GM21423 (cell line): ENCODE data around the gene S100A2.
A peak's percentile ranks its signal among the peaks of the same experiment; 100 is the strongest.

Source experiments
- ATAC-seq: cut with Tn5 transposase; IDR thresholded peaks from one replicate; pipeline ENCODE4 v1.9.1; 2021; ENCODE audit warnings: mild to moderate bottlenecking, moderate library complexity; ENCODE audit not compliant: unreplicated experiment

Gene S100A2

DNA sequence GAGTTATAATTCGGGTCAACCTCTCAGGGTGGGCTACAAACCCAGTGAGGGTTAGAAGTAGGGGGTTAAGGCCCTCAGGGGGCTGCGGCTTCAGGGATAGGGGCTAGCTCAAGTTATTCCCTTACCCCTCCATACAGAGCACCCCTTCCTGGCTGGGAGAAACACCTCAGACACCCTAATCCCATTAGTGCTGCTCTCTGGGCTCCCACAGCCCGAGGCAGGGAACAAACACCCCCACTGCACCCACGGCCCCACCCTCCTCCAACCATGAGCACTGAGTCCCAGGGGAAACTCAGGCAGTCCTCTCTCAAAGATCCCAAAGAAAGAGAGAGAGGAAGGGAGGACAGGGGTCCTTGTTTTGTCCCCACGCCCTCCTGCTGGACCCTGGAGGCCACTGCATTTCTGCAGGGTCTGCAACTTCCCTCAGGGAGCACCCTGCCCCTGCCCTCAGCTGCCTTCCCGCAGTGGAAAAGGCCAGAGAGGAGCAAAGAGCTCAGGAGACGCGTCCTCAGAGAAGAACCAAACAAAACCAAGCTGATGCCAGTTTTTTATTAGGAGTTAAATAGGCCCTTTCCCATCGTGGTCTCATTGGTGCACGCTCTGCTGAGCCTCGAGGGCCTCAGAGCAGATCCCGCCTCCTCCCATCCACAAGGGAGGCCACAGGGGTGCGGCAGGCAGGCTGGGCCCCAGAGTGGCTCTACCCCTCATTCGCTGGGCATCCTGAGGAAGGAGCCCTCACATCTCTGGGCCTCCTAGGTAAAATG, 18.7 kb downstream of the S100A2 start:
- no peak for ATAC-seq

DNA sequence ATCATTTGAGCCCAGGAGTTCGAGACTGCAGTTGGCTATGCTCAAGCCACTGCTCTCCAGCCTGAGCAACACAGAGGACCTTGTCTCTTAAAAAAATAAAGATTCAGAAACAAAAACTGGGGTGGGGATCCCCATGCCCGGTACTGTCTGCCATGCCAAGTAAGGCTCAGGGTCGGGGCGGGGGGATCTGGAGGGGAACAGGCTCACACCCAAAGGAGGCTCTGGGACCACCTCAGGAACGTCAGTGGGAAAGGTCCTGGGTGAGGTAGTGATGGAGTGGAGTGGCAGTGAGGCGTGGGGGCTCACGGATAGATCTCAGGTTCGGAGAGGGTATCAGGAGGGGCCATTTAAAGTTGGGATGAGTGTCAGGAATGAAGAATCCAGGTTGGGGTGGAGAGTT, 19.3 kb downstream of the S100A2 start:
- ATAC-seq = no peak

- peak; percentile 53 for ATAC-seq
These were observed 20.3 kb downstream of the S100A2 start, which contains the start of gene S100A4 for GRCh38 chr1:153545067-153546055. Gene S100A4, minus strand, starts transcription at chr1:153545806. Its CDS starts 1,012 bp downstream, at chr1:153544794.

- no peak for ATAC-seq
These were observed 21.1 kb downstream of the S100A2 start for GRCh38 chr1:153544453-153545066.

- ATAC-seq = no peak
These were observed 21.9 kb downstream of the S100A2 start for GRCh38 chr1:153543736-153544135.

DNA sequence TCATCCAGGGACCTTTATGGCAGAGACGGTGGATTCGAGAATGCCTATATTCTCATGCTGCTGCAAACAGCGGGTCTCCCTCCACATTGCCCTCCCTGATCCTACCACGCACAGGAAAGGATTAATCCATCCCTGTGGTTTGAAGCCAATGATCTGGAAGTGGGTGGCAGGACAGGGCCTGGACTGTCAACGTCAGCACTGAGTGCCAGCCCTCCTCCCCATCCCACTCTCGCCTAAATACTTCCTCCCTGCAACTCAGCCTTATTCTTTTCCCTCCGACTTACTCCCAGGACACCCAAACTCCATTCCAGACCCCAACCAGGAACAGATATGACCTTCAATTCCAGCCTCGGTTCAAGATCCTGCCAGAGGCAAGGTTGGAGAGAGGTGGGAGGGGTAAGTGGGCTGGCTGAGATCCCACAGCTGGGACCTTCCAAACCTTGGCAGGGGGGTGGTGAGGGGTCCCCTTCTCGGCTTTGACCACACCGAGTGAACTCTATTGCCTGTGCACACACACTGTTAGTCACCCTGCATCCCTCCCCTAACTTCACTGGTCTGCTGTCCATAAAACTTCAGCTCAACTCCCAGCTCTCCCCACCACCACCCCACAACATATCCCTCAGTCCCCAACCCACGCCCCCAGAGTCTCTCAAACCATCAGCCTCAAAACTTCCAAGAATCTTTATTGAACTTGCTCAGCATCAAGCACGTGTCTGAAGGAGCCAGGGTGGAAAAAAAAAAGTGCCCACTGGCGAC, 22.5 kb downstream of the S100A2 start:
- no peak for ATAC-seq

DNA sequence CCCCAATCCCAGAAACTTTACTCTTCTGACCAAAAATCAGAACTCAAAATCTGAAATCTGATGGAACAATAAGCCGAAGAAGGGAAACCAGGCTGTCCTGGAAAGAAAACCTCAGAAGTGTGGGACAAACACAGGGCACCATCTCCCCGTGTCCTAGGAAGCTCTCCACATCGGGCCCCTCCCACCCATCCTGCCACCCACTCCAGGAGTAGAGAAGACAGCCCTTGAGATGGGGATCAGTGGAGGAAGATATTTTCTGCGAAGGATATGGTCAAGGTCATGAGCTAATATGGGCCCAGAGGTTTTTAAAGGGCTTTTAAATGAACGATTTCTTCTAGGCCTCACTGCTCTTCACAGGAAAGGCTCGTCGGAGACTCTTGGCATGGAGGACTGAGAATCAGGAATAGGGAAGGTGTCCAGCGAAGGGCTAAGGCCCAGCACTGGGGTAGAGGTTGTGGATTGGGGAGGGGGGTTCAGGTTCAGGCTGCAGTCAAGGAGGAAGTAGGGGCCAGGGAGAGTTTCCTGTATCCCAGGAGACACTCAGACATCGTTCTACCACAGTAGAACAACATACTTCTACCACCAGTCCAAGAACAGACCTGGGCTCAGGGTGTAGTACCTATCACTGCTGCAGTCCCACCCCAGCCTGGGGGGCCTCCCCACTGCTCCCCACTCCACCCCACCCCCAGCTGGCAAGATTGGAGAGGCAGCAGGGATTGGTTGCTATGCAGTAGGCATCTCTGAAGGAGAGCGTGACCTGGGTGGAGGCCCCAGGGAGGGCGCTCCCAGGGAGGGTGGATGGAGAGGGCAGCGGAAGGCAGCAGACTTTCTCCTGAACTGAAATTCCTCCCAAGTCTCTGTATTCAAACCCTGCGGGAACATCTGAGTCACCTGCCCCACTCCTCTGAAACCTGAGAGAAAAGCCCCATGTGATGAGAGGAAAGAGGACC, 23.7 kb downstream of the S100A2 start:
- ATAC-seq = no peak

- ATAC-seq = no peak
These were observed 25.0 kb downstream of the S100A2 start, which contains the start of gene S100A5 for GRCh38 chr1:153540394-153541361. Gene S100A5, minus strand, starts transcription at chr1:153540934. Its CDS starts 743 bp downstream, at chr1:153540191.

DNA sequence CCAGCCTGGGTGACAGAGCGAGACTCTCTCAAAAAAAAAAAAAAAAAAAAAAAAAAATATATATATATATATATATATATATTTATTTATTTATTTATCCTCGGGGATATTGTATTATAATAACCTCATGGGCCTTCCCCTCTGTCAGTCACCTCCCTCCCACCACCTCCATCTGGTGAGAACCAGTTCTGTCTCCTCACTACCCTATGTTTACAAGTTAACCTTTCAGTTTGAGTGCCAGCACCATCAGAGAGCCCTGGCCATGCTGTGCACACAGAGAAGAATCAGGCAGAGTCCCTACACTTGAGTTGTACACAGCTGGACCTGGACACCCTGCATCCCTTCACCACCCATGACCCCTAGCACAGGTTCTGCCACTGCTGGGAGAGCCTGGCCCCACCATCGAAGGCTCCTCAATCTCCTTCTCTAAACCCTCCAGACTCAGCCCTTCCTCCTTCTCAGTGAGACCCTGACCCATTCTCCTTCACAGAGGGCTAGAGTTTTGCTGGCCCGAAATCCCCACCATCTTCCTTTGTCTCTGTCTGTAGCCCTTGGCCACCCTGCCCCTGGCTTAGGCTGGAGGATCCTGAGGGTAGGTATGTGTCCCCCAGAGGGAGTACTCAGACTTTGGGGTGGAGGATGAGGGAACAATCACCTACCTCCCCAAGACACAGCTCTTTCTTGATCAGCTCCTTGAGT, 26.1 kb downstream of the S100A2 start:
- ATAC-seq = no peak

DNA sequence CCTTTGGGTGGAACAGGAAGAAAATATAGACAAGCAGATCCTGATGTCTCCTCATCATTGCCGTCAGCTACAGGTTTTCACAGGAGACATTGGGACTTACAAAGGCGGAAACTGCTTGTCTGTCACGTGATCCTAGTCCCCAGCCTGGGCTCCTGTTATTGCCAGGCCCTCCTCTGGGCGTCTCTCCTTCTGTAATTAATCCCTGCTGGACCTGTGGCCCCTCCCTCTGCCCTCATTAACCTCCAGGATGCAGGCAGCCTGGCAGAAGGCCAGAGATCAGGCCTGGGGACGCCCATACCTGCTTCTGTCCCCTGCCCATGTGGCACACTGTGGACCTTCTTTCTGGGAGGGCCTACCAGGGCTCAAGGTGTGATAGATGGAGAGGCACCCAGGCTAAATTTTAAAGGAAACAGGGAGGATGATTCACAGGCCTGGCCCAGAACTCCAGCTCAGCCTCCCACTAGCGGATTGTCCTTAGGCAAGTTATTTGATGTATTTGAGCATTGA, 27.3 kb downstream of the S100A2 start:
- no peak for ATAC-seq

GRCh38 chr1:153537376-153537730, 28.3 kb downstream of the S100A2 start:
- no peak for ATAC-seq

- ATAC-seq = no peak
These were observed 28.8 kb downstream of the S100A2 start for GRCh38 chr1:153536671-153537375.

GRCh38 chr1:153536012-153536670, 29.5 kb downstream of the S100A2 start:
- ATAC-seq = no peak

DNA sequence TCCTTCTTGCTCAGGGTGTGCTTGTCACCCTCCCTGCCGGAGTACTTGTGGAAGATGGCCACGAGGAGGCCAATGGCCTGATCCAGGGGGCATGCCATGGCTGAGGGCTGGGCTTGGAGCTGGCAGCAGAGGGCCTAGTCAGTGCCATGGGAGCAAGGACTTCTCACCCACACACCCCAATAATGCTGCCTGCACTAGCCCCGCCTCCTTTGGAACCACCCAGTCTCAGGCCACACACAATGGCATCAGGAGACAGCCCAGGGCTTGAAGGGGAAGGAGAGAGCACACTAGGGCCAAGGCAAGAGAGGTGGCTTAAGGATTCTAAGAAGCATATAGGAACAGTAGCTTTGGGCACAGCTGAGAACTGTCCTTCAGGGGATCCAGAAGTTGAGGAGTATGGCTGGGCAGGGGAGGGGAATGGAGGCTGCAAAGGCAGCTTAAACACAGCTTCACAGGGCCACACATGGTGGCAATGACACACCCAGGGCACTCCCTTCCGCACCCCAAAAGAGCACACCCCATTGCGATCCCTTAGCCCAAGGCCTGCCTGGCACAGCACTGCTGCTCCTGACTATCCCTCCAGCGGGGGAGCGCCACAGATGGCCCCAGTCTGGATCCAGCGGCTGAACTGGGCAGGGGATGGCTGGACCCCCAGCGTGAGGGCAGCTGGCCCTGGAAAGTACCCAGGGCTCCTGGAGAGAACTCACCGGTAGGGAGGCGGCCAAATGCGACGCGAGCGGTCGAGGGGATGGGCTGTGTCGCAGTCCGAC, 30.2 kb downstream of the S100A2 start, which contains the start of gene S100A6:
TSS of gene S100A6 (minus strand) at position 750 of the 770 bp plus-strand sequence. CDS start at position 98, 652 bp downstream.
- ATAC-seq = no peak

GRCh38 chr1:153534925-153535241, 30.8 kb downstream of the S100A2 start:
- no peak for ATAC-seq
